Prostate gland (tissue), 2 donors: ENCODE results near the gene SLC2A8.

ENCODE experiments used
- CTCF ChIP-seq, 4 experiments: fragments of 200-600 bp in 2 of 4; fragments of 450-650 bp in 2 of 4; sonication (generic) in 2 of 4; IDR thresholded peaks; 1 replicate in 3 of 4; 2 replicates in 1 of 4; pipeline ENCODE4 v1.5.1; 2016 to 2019; ENCODE audit warnings: antibody characterized with exemption in 4 of 4, mild to moderate bottlenecking in 2 of 4, moderate library complexity in 2 of 4
- POLR2A ChIP-seq: fragments of 450-650 bp; IDR thresholded peaks from one replicate; pipeline ENCODE4 v1.6.1; 2016; ENCODE audit warnings: antibody characterized with exemption, mild to moderate bottlenecking
- POLR2AphosphoS5 ChIP-seq: sonication (generic); formaldehyde crosslinking; IDR thresholded peaks from one replicate; pipeline ENCODE4 v1.6.1; 2017; ENCODE audit warnings: antibody characterized with exemption

GRCh38 chr9:127448112-127448805 is 51.3 kb downstream of the SLC2A8 start:
- TF ChIP-seq CTCF (IDR thresholded peaks at IDR 0.05) (no peak), POLR2AphosphoS5 (no peak), POLR2A (no peak)
